H9 (cell line): ENCODE results near the gene GALNS. TPM values are rescaled to one million over a fixed set of nuclear protein-coding genes. Genes with fewer than 3 reads are reported as not detected.
"Not testable (repeated sequence)": the region's sequence is repeated elsewhere in the genome, so short reads cannot be mapped to it uniquely, and the experiment has no call there.

ENCODE experiments used
- DNase-seq: peaks from one replicate; pipeline ENCODE4 v3.0.0-alpha.2; 2017
- H2AFZ ChIP-seq: one replicate; pipeline ENCODE4 v1.6.1; 2013; ENCODE audit warnings: mild to moderate bottlenecking, low read length, control low read depth, moderate library complexity
- H2AK5ac ChIP-seq: 2 replicates; pipeline ENCODE4 v1.6.1; 2013; ENCODE audit warnings: low read length, control low read depth, mixed read lengths; ENCODE audit not compliant: insufficient read length
- H2BK120ac ChIP-seq: one replicate; pipeline ENCODE4 v1.6.1; 2013; ENCODE audit warnings: low read depth, mild to moderate bottlenecking, low read length, control low read depth, inconsistent platforms; ENCODE audit not compliant: poor library complexity, severe bottlenecking
- H2BK12ac ChIP-seq: 2 replicates; pipeline ENCODE4 v1.6.1; 2013; ENCODE audit warnings: low read length, control low read depth, mixed read lengths, low read depth; ENCODE audit not compliant: insufficient read length
- H2BK15ac ChIP-seq: 2 replicates; pipeline ENCODE4 v1.6.1; 2013; ENCODE audit warnings: low read depth, low read length, control low read depth
- H2BK20ac ChIP-seq: one replicate; pipeline ENCODE4 v1.6.1; 2013; ENCODE audit warnings: low read depth, mild to moderate bottlenecking, low read length, control low read depth, inconsistent platforms; ENCODE audit not compliant: poor library complexity, severe bottlenecking
- H2BK5ac ChIP-seq: 2 replicates; pipeline ENCODE4 v1.6.1; 2013; ENCODE audit warnings: low read length, control low read depth, mixed read lengths; ENCODE audit not compliant: insufficient read length
- H3K14ac ChIP-seq: 2 replicates; pipeline ENCODE4 v1.6.1; 2013; ENCODE audit warnings: low read length, control low read depth; ENCODE audit not compliant: insufficient read depth
- H3K18ac ChIP-seq: 2 replicates; pipeline ENCODE4 v1.6.1; 2013; ENCODE audit warnings: low read depth, mild to moderate bottlenecking, mixed read lengths, low read length, control low read depth; ENCODE audit not compliant: insufficient read length
- H3K23ac ChIP-seq: 2 replicates; pipeline ENCODE4 v1.6.1; 2013; ENCODE audit warnings: low read length, control low read depth, mixed read lengths, low read depth; ENCODE audit not compliant: insufficient read length
- H3K23me2 ChIP-seq: 2 replicates; pipeline ENCODE4 v1.6.1; 2013; ENCODE audit warnings: low read depth, mild to moderate bottlenecking, mixed read lengths, low read length, control low read depth; ENCODE audit not compliant: insufficient read length, poor library complexity, severe bottlenecking
- H3K27ac ChIP-seq: 2 replicates; pipeline ENCODE4 v1.5.1; 2013; ENCODE audit warnings: low read length, control low read depth, mixed read lengths, low read depth; ENCODE audit not compliant: insufficient read length
- H3K27me3 ChIP-seq: 2 replicates; pipeline ENCODE4 v1.6.1; 2013; ENCODE audit warnings: low read length, control low read depth, inconsistent platforms; ENCODE audit not compliant: insufficient read depth
- H3K4ac ChIP-seq: 2 replicates; pipeline ENCODE4 v1.6.1; 2013; ENCODE audit warnings: low read depth, mild to moderate bottlenecking, control low read depth, inconsistent platforms, low read length, moderate library complexity
- H3K4me1 ChIP-seq: 2 replicates; pipeline ENCODE4 v1.6.1; 2013; ENCODE audit warnings: low read length, control low read depth, inconsistent platforms; ENCODE audit not compliant: insufficient read depth
- H3K4me2 ChIP-seq: 2 replicates; pipeline ENCODE4 v1.6.1; 2013; ENCODE audit warnings: low read length, control low read depth, mixed read lengths; ENCODE audit not compliant: insufficient read length, insufficient read depth
- H3K56ac ChIP-seq: 2 replicates; pipeline ENCODE4 v1.6.1; 2013; ENCODE audit warnings: low read depth, mild to moderate bottlenecking, mixed read lengths, low read length, control low read depth; ENCODE audit not compliant: insufficient read length
- H3K79me1 ChIP-seq: 2 replicates; pipeline ENCODE4 v1.6.1; 2013; ENCODE audit warnings: low read depth, mild to moderate bottlenecking, moderate library complexity, low read length, control low read depth, inconsistent platforms; ENCODE audit not compliant: insufficient read depth, poor library complexity, severe bottlenecking
- H3K79me2 ChIP-seq: 2 replicates; pipeline ENCODE4 v1.6.1; 2013; ENCODE audit warnings: low read length, control low read depth, inconsistent platforms; ENCODE audit not compliant: insufficient read depth
- H3K9ac ChIP-seq: 2 replicates; pipeline ENCODE4 v1.6.1; 2013; ENCODE audit warnings: low read length, control low read depth, mixed read lengths; ENCODE audit not compliant: insufficient read length; ENCODE audit errors: extremely low read depth
- H3K9me3 ChIP-seq: one replicate; pipeline ENCODE4 v1.6.1; 2013; ENCODE audit warnings: low read depth, low read length, inconsistent platforms; ENCODE audit not compliant: control insufficient read depth
- H3T11ph ChIP-seq: one replicate; pipeline ENCODE4 v1.6.1; 2013; ENCODE audit warnings: mild to moderate bottlenecking, low read length, control low read depth, inconsistent platforms
- H4K20me1 ChIP-seq: one replicate; pipeline ENCODE4 v1.6.1; 2013; ENCODE audit not compliant: control insufficient read depth, insufficient read length, insufficient read depth
- H4K5ac ChIP-seq: 2 replicates; pipeline ENCODE4 v1.6.1; 2013; ENCODE audit warnings: low read depth, mild to moderate bottlenecking, mixed read lengths, low read length, control low read depth; ENCODE audit not compliant: insufficient read length
- H4K8ac ChIP-seq: replicated peaks from 2 replicates; pipeline ENCODE4 v1.6.1; 2013; ENCODE audit warnings: low read length, control low read depth, mixed read lengths, low read depth; ENCODE audit not compliant: insufficient read length
- H4K91ac ChIP-seq: 2 replicates; pipeline ENCODE4 v1.6.1; 2013; ENCODE audit warnings: low read depth, mild to moderate bottlenecking, moderate library complexity, mixed read lengths, low read length, control low read depth; ENCODE audit not compliant: insufficient read length
- H3K27ac Mint-ChIP-seq, 3 experiments: 2 replicates in 2 of 3; 3 replicates in 1 of 3; pipeline ENCODE4 v1.8.0; 2020 to 2021; ENCODE audit warnings: mixed read lengths in 3 of 3, mild to moderate bottlenecking in 1 of 3, moderate library complexity in 1 of 3
- H3K27me3 Mint-ChIP-seq: 2 replicates; pipeline ENCODE4 v1.8.0; 2021; ENCODE audit warnings: low read depth, mild to moderate bottlenecking, moderate library complexity, mixed read lengths
- H3K36me3 Mint-ChIP-seq, 3 experiments: 2 replicates in 2 of 3; 3 replicates in 1 of 3; pipeline ENCODE4 v1.8.0; 2020 to 2021; ENCODE audit warnings: low read depth in 3 of 3, mixed read lengths in 3 of 3; ENCODE audit not compliant: insufficient read depth in 1 of 3
- H3K4me1 Mint-ChIP-seq, 2 experiments: 2 replicates each; pipeline ENCODE4 v1.8.0; 2020; ENCODE audit warnings: mixed read lengths in 2 of 2
- H3K4me3 Mint-ChIP-seq, 2 experiments: 2 replicates in 1 of 2; 3 replicates in 1 of 2; pipeline ENCODE4 v1.8.0; 2020 to 2021; ENCODE audit warnings: mild to moderate bottlenecking in 2 of 2, mixed read lengths in 2 of 2, moderate library complexity in 1 of 2
- H3K9me3 Mint-ChIP-seq, 2 experiments: 2 replicates in 1 of 2; 3 replicates in 1 of 2; pipeline ENCODE4 v1.8.0; 2020; ENCODE audit warnings: mild to moderate bottlenecking in 2 of 2, mixed read lengths in 2 of 2, moderate library complexity in 1 of 2
- WGBS: extraction: QIAGEN DNeasy Blood & Tissue Kit; methylation state at CpG from one replicate; pipeline ENCODE4 v1.1.7; 2013; ENCODE audit warnings: missing lambda C conversion rate, low lambda C conversion rate, mixed read lengths; ENCODE audit not compliant: insufficient read length; ENCODE audit errors: extremely low coverage; 5-methylcytosine and 5-hydroxymethylcytosine counted together
- total RNA-seq: library from RNA; stranded (reverse); gene quantifications from 2 replicates; pipeline ENCODE4 v1.2.1, GENCODE V29; 2021
- TF ChIP-seq, protein P1 (sequence below): fragments of 200-600 bp; sonication (generic); conservative IDR thresholded peaks from 3 replicates; pipeline ENCODE4 v1.8.0; 2021; ENCODE audit warnings: antibody characterized with exemption, mild to moderate bottlenecking

GALNS gene
- total RNA-seq, 1 experiment from 2014 or later, result 20.3 TPM

DNA sequence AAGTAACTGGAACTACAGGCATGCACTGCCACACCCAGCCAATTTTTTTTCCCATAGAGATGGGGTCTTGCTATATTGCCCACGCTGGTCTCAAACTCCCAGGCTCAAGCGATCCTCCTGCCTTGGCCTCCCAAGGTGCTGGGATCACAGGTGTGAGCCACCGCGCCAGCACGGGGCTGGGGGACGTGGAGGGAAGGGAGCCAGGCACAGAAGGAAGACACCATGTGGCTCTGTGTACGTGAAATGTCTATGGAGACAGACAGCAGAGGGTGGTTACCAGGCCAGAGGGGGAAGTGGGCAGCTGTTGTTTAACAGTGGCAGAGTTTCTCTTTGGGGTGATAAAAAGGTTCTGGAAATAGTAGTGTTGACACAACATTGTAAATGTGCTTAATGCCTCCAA lies 67.2 kb downstream of the GALNS start:
- H3K27ac ChIP-seq, result no peak overlapping the region
- H3K9me3 ChIP-seq, result no peaks in the 10 kb centered on the region
- Mint-ChIP-seq H3K4me3 (no peak overlapping the region; a peak in 1 of 5 replicates), H3K27ac (no peak overlapping the region), H3K4me1 (peaks cover 11 to 36% of the 10 kb centered on the region in 2 experiments), H3K9me3 (no peaks in the 10 kb centered on the region), H3K36me3 (no peaks in the 10 kb centered on the region), H3K27me3 (peaks cover 8% of the 10 kb centered on the region)
- no peak overlapping the region for H3K56ac ChIP-seq
- no peak overlapping the region for H3K9ac ChIP-seq
- no peak overlapping the region for H4K91ac ChIP-seq
- no peaks in the 10 kb centered on the region for H3K79me2 ChIP-seq
- DNase-seq, result no peak
- H3K79me1 ChIP-seq, result no peaks in the 10 kb centered on the region
- H2BK15ac ChIP-seq, result no peak overlapping the region
- H4K20me1 ChIP-seq, result no peaks in the 10 kb centered on the region
- TF ChIP-seq, protein P1, sequence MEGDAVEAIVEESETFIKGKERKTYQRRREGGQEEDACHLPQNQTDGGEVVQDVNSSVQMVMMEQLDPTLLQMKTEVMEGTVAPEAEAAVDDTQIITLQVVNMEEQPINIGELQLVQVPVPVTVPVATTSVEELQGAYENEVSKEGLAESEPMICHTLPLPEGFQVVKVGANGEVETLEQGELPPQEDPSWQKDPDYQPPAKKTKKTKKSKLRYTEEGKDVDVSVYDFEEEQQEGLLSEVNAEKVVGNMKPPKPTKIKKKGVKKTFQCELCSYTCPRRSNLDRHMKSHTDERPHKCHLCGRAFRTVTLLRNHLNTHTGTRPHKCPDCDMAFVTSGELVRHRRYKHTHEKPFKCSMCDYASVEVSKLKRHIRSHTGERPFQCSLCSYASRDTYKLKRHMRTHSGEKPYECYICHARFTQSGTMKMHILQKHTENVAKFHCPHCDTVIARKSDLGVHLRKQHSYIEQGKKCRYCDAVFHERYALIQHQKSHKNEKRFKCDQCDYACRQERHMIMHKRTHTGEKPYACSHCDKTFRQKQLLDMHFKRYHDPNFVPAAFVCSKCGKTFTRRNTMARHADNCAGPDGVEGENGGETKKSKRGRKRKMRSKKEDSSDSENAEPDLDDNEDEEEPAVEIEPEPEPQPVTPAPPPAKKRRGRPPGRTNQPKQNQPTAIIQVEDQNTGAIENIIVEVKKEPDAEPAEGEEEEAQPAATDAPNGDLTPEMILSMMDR, result no peak
- no peak overlapping the region for H2BK12ac ChIP-seq
- no peak overlapping the region for H3K4me2 ChIP-seq
- no peak overlapping the region for H3K23ac ChIP-seq
- no peak overlapping the region for H2BK120ac ChIP-seq
- H3K14ac ChIP-seq, result no peak overlapping the region
- H3K23me2 ChIP-seq, result peaks cover 5% of the 10 kb centered on the region
- H4K5ac ChIP-seq, result no peak overlapping the region
- H4K8ac ChIP-seq, result no peak overlapping the region
- no peak overlapping the region for H2AK5ac ChIP-seq
- no peak overlapping the region for H2BK5ac ChIP-seq
- H3T11ph ChIP-seq, result no peak overlapping the region
- no peak overlapping the region for H3K4ac ChIP-seq
- H2AFZ ChIP-seq, result no peak overlapping the region
- H3K18ac ChIP-seq, result no peak overlapping the region
- no CpG with 5 or more reads among the region's 7 CpGs for WGBS
- no peaks in the 10 kb centered on the region for H3K27me3 ChIP-seq
- H3K4me1 ChIP-seq, result peaks cover 3% of the 10 kb centered on the region; the same call in 1 of the 2 replicates
- H2BK20ac ChIP-seq, result no peak overlapping the region

DNA sequence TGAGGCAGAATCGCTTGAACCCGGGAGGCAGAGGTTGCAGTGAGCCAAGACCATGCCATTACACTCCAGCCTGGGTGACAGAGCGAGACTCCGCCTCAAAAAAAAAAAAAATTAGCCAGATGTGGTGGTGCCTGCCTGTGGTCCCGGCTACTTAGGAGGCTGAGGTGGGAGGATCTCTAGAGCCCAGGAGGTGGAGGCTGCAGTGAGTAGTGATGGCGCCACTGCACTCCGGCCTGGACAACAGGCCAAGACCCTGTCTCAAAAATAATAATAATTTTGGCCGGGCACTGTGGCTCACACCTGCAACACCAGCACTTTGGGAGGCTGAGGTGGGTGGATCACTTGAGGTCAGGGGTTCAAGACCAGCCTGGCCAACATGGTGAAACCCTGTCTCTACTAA lies 68.0 kb downstream of the GALNS start:
- H3K9ac ChIP-seq, H2AFZ ChIP-seq, H3K9me3 Mint-ChIP-seq, H3K27ac Mint-ChIP-seq, H4K5ac ChIP-seq, H2BK120ac ChIP-seq, H3K9me3 ChIP-seq, H3K27me3 Mint-ChIP-seq, H3K56ac ChIP-seq, H2BK12ac ChIP-seq, H2BK15ac ChIP-seq, H3K79me2 ChIP-seq, H3K79me1 ChIP-seq, H3K27me3 ChIP-seq, H4K20me1 ChIP-seq, H3K36me3 Mint-ChIP-seq, H2AK5ac ChIP-seq, H3K4ac ChIP-seq, H3K4me1 ChIP-seq, H3K27ac ChIP-seq, DNase-seq, H4K91ac ChIP-seq, H3K4me2 ChIP-seq, H3K14ac ChIP-seq, H3K23ac ChIP-seq, H4K8ac ChIP-seq, H2BK5ac ChIP-seq, H2BK20ac ChIP-seq, H3T11ph ChIP-seq, H3K18ac ChIP-seq, H3K4me3 Mint-ChIP-seq: not testable (repeated sequence)
- no CpG with 5 or more reads among the region's 8 CpGs for WGBS
- peaks cover 13% of the 10 kb centered on the region for H3K23me2 ChIP-seq
- H3K4me1 Mint-ChIP-seq, result peaks cover 11 to 35% of the 10 kb centered on the region in 2 experiments
